Heart right ventricle (tissue), 16 donors: ENCODE measurements around the gene THOP1. TPM values are rescaled to one million over a fixed set of nuclear protein-coding genes. Genes with fewer than 3 reads are reported as not detected.

ENCODE experiments used
- ATAC-seq, 8 donors: fragments of 200-7000 bp; cut with Tn5 transposase; one replicate each; pipeline ENCODE4 v1.9.1; 2020; ENCODE audit warnings: mild to moderate bottlenecking in 8 of 8, moderate library complexity in 8 of 8, moderate number of reproducible peaks in 1 of 8
- DNase-seq, 2 donors: peaks; one replicate each; pipeline ENCODE4 v3.0.0-alpha.2; 2020
- H3K27ac ChIP-seq, 10 donors: fragments of 200-600 bp; sonication (generic) in 2 of 10; one replicate each; pipeline versions ENCODE4 v1.5.0 to v1.8.0; 2020 to 2022; ENCODE audit warnings: mild to moderate bottlenecking in 3 of 10
- H3K27me3 ChIP-seq, 7 donors: fragments of 200-600 bp; one replicate each; pipeline ENCODE4 v1.8.0; 2021 to 2022; ENCODE audit warnings: mild to moderate bottlenecking in 2 of 7
- H3K36me3 ChIP-seq, 9 donors: fragments of 200-600 bp; sonication (generic) in 1 of 9; one replicate each; pipeline versions ENCODE4 v1.5.0 to v1.8.0; 2020 to 2022; ENCODE audit warnings: mild to moderate bottlenecking in 2 of 9
- H3K4me1 ChIP-seq, 9 donors: fragments of 200-600 bp; sonication (generic) in 1 of 9; one replicate each; pipeline versions ENCODE4 v1.5.0 to v1.8.0; 2020 to 2022; ENCODE audit warnings: mild to moderate bottlenecking in 4 of 9
- H3K4me3 ChIP-seq, 10 donors: fragments of 200-600 bp; sonication (generic) in 2 of 10; one replicate each; pipeline versions ENCODE4 v1.5.0 to v1.8.0; 2020 to 2022; ENCODE audit warnings: mild to moderate bottlenecking in 7 of 10, moderate library complexity in 2 of 10
- H3K9me3 ChIP-seq, 11 donors: fragments of 200-600 bp in 10 of 11; sonication (generic) in 2 of 11; one replicate each; pipeline versions ENCODE4 v1.5.0 to v1.8.0; 2013 to 2022; ENCODE audit warnings: mild to moderate bottlenecking in 2 of 11, control low read depth in 1 of 11, moderate library complexity in 1 of 11
- whole genome bisulfite sequencing, 2 donors: extraction: QIAGEN DNeasy Blood & Tissue Kit; methylation state at CpG; one replicate each; pipeline ENCODE4 v1.1.7; 2013; ENCODE audit warnings: inconsistent platforms in 1 of 2; 5-methylcytosine and 5-hydroxymethylcytosine counted together
- intact Hi-C, 10 donors: fragments of 100-400 bp; cut with DNase I; formaldehyde crosslinking; loops; one replicate each; pipeline versions ENCODE4 v1.11.1 to v1.14.2; 2022
- polyA plus RNA-seq, 2 donors: library from polyadenylated mRNA; stranded (reverse); fragments of 200-250 nt; gene quantifications; one replicate each; pipeline ENCODE4 v1.2.3, GENCODE V29; 2013
- total RNA-seq, 10 donors: library from RNA; stranded (reverse); fragmentation: NEBNext Ultra II Directional in 3 of 10; extraction: Animal tissue kit (Norgen Biotek cat#: 25700) in 3 of 10; gene quantifications; one replicate each; pipeline versions ENCODE4 v1.2.1 to v1.2.4, GENCODE V29; 2021 to 2023
- TF ChIP-seq, protein P1 (sequence below), 9 donors: fragments of 200-600 bp; sonication (generic) in 2 of 9; IDR thresholded peaks; one replicate each; pipeline versions ENCODE4 v1.5.0 to v1.8.0; 2021 to 2022; ENCODE audit warnings: antibody characterized with exemption in 9 of 9, mild to moderate bottlenecking in 5 of 9, moderate library complexity in 1 of 9
- donor health status: Arrhythmogenic right ventricular cardiomyopathy.
- donor health status: ischemic (EF 13 %, LVEDD 7.1; RV severe dilation, severe dysfunction).
- donor health status: healthy with polysubstance abuse.
- donor health status: DM: no; HTN: yes; CAD: no.
- donor health status: DM: no; HTN: no; CAD: no.
- donor health status: ischemic (EF 25% LVEDD 6.9; RV normal size, moderate dysfunction).
- donor health status: ischemic (EF 25% LVEDD 5.7; RV mildly dilated, moderate dysfunction).
- donor health status: healthy.
- donor health status: DM: yes; HTN: yes; CAD: no.
- donor health status: Ischemic cardiomyopathy.
- donor health status: ischemic (EF 35%, LVEDD 5.7; RV mildly dilated, moderate dysfunction).
- donor health status: nonischemic (EF 11% LVEDD 7.7; RV severe dilation, severe dysfunction).
- donor health status: DM: yes; HTN: yes; CAD: no.
- donor health status: PGD.
- donor health status: ischemic (EF 29% LVEDD 5.4; RV normal size, mild dysfunction).
- donor health status: nonischemic (EF 23%, LVEDD 6.1; RV moderate dilation, normal function).

The THOP1 gene
- total and polyA plus RNA-seq, 12 donors: 37.5 to 85.3 (median 45.2) TPM

DNA sequence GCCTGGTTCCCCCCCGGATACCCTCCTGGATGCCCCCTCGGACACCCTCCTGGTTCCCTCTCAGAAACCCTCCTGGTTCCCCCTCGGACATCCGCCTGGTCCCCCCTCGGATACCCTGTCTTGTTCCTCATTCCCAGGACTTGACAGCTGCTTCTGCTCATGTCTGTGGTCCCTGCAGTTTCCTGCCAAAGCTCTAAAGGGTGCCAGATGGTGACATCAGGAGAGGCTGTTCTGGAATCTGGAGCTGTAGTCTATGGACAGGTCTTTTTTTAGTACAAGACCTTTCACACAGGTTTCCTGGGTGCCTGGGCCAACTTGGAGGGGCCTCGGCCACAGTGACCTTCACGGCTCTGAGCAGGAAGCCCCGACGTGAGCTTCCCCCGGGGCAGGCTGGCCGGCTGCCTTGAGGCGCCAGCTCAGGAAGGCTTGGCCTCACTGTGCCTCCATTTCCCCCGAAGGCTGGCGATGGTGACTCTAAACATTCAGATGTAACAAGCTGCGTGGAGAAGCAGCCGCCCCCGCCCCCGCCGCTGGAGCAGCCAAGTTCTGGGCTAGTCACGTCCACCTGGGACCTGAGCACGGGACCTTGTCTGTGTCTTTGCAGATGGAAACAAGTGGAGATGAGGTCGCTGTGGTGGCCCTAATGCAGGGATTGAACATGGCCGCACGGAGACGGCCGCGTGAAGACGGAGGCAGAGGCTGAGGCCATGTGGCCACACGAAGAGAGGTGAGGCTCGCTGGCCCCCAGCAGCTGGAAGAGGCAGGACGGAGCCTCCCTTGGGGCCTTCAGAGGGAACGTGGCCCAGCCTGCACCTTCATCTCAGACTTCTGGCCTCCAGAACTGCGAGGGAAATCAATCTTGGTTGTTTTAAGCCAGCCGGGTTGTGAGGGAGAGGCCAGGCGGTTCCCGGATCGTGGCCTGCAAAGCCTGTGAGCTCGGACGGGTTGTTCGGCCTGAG is 15.0 kb upstream of the THOP1 start:
- Histone ChIP-seq H3K27me3 (no peaks in the 10 kb centered on the region), H3K4me3 (peak overlapping the region in 1 of 10 donors; percentile 13), H3K4me1 (peaks cover 24 to 61% (median 47%) of the 10 kb centered on the region in 9 donors), H3K36me3 (peaks cover 0 to 39% (median 27%) of the 10 kb centered on the region in 9 donors), H3K9me3 (no peaks in the 10 kb centered on the region), H3K27ac (peak overlapping the region; percentile 52 to 94 (median 86))
- peak; percentile 73 to 89 (median 84) for ATAC-seq
- 41 to 50% methylated on average over 39 to 40 of the region's 40 CpGs for WGBS, 2 donors
- TF ChIP-seq, protein P1, sequence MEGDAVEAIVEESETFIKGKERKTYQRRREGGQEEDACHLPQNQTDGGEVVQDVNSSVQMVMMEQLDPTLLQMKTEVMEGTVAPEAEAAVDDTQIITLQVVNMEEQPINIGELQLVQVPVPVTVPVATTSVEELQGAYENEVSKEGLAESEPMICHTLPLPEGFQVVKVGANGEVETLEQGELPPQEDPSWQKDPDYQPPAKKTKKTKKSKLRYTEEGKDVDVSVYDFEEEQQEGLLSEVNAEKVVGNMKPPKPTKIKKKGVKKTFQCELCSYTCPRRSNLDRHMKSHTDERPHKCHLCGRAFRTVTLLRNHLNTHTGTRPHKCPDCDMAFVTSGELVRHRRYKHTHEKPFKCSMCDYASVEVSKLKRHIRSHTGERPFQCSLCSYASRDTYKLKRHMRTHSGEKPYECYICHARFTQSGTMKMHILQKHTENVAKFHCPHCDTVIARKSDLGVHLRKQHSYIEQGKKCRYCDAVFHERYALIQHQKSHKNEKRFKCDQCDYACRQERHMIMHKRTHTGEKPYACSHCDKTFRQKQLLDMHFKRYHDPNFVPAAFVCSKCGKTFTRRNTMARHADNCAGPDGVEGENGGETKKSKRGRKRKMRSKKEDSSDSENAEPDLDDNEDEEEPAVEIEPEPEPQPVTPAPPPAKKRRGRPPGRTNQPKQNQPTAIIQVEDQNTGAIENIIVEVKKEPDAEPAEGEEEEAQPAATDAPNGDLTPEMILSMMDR (IDR thresholded peaks at IDR 0.05): no peak
- intact Hi-C loops: no loop called here
- DNase-seq: peak; percentile 62 to 84

DNA sequence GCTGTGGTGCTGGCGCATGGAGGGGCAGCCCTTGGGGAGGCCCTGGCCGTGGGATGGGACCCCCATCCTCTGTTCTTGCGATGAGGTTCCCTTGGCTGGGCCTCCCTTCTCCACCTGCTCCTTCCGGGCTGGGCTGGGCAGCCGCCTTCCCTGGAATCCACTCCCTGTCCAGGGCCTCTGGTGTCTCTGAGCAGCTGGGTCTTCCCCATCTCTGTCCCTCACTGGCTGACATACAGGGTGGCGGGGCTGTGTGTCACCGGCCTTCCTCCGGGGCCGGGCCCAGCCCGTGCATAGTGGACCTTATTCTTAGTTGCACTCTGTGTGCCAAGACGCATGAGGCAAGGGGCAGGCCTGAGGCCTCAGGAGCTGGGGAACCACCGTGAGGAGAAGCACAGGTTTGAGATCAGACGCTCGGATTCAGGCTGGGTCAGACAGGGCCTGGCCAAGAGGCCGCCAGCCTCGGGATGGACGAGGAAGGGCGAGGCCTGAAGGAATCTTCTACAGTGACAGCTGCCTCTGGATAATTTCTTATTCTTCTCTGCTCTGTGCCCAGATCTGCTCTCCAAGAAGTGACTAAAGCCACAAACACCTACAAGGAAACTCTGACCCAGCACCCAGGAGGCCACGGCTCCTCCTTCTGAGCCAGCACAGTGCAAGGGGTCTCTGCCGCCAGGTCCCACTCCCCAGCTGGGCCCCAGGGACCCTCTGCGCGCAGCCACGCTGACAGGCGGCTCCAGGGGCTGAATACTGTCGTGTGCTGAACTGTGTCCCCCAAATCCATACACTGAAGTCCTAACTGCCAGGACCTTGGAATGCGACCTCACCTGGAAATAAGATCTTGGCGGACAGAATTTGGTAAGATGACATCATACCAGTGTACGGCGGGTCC is 13.3 kb upstream of the THOP1 start:
- peak overlapping the region; percentile 15 to 94 (median 86) for H3K27ac ChIP-seq
- peak in 6 of 8 donors; percentile 4 to 46 (median 13) for ATAC-seq
- no peaks in the 10 kb centered on the region for H3K27me3 ChIP-seq
- TF ChIP-seq, protein P1 (IDR thresholded peaks at IDR 0.05): no peak
- no peak for DNase-seq
- no peaks in the 10 kb centered on the region for H3K9me3 ChIP-seq
- WGBS, 2 donors: 64 to 66% methylated on average over 29 of the region's 29 CpGs
- peaks cover 28 to 78% (median 62%) of the 10 kb centered on the region in 9 donors for H3K4me1 ChIP-seq
- intact Hi-C loops: no loop called here
- no peak overlapping the region for H3K4me3 ChIP-seq
- peaks cover 0 to 26% (median 11%) of the 10 kb centered on the region in 9 donors for H3K36me3 ChIP-seq

DNA sequence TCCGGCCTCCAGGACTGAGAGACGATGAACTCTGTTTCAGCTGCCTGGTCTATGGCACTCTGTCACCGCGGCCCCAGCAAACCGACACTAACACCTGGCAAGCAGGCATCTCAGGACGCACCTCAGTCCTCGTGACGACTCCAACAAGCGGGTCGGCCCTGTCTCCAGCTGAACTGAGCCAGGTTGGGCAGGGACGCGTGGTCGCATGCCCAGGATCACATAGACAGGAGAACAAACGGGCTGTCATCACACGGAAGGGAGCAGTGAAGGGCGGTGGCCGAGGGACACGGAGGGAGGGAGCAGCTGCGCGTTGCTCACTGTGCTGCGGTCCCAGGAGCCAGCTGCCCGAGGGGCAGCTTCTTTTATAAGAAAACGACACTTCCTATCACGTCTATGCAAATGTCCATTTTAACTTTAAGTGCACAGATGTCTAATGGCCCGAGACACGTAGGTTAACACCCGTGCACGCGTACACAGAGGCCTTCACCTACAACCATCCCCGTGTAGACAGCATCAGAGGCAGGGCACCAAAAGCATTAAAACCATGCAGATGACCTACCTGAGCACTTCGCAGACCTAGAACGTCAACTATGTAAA is 11.1 kb upstream of the THOP1 start:
- intact Hi-C loops: no loop called here
- peaks cover 26 to 84% (median 65%) of the 10 kb centered on the region in 9 donors for H3K4me1 ChIP-seq
- TF ChIP-seq, protein P1 (IDR thresholded peaks at IDR 0.05): no peak

More for the DNA sequence above, 11.1 kb upstream of the THOP1 start:
- H3K9me3 ChIP-seq: no peaks in the 10 kb centered on the region
- ATAC-seq (peak in 4 of 8 donors; percentile 34 to 60 (median 40)), DNase-seq (peak; percentile 46 to 54)
- peaks cover 0 to 19% (median 0%) of the 10 kb centered on the region in 9 donors for H3K36me3 ChIP-seq
- peak overlapping the region in 1 of 10 donors; percentile 47 for H3K4me3 ChIP-seq
- 51 to 66% methylated on average over 32 of the region's 32 CpGs for WGBS, 2 donors
- H3K27ac ChIP-seq: peak overlapping the region in 8 of 10 donors; percentile 87 to 92 (median 91)
- no peaks in the 10 kb centered on the region for H3K27me3 ChIP-seq
